Measurements from ENCODE around the gene UNC119.

GRCh38 chr17:28550858-28551257, 1.6 kb downstream of the UNC119 start:
- TF ChIP-seq, protein P1, sequence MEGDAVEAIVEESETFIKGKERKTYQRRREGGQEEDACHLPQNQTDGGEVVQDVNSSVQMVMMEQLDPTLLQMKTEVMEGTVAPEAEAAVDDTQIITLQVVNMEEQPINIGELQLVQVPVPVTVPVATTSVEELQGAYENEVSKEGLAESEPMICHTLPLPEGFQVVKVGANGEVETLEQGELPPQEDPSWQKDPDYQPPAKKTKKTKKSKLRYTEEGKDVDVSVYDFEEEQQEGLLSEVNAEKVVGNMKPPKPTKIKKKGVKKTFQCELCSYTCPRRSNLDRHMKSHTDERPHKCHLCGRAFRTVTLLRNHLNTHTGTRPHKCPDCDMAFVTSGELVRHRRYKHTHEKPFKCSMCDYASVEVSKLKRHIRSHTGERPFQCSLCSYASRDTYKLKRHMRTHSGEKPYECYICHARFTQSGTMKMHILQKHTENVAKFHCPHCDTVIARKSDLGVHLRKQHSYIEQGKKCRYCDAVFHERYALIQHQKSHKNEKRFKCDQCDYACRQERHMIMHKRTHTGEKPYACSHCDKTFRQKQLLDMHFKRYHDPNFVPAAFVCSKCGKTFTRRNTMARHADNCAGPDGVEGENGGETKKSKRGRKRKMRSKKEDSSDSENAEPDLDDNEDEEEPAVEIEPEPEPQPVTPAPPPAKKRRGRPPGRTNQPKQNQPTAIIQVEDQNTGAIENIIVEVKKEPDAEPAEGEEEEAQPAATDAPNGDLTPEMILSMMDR (IDR thresholded peaks at IDR 0.05) = no peak
- TF ChIP-seq TCF7L2 (IDR thresholded peaks at IDR 0.05; ENCODE audit: low read depth, low read length) (no peak), POLR2AphosphoS5 (IDR thresholded peaks at IDR 0.05; ENCODE audit: low read depth, low read length) (no peak), SIN3A (IDR thresholded peaks at IDR 0.05; ENCODE audit: borderline replicate concordance, insufficient read depth, low read depth, low read length) (no peak)
- TF ChIP-seq, protein P2, sequence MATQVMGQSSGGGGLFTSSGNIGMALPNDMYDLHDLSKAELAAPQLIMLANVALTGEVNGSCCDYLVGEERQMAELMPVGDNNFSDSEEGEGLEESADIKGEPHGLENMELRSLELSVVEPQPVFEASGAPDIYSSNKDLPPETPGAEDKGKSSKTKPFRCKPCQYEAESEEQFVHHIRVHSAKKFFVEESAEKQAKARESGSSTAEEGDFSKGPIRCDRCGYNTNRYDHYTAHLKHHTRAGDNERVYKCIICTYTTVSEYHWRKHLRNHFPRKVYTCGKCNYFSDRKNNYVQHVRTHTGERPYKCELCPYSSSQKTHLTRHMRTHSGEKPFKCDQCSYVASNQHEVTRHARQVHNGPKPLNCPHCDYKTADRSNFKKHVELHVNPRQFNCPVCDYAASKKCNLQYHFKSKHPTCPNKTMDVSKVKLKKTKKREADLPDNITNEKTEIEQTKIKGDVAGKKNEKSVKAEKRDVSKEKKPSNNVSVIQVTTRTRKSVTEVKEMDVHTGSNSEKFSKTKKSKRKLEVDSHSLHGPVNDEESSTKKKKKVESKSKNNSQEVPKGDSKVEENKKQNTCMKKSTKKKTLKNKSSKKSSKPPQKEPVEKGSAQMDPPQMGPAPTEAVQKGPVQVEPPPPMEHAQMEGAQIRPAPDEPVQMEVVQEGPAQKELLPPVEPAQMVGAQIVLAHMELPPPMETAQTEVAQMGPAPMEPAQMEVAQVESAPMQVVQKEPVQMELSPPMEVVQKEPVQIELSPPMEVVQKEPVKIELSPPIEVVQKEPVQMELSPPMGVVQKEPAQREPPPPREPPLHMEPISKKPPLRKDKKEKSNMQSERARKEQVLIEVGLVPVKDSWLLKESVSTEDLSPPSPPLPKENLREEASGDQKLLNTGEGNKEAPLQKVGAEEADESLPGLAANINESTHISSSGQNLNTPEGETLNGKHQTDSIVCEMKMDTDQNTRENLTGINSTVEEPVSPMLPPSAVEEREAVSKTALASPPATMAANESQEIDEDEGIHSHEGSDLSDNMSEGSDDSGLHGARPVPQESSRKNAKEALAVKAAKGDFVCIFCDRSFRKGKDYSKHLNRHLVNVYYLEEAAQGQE (IDR thresholded peaks at IDR 0.05; ENCODE audit: insufficient read depth in 1 of 2, low read depth in 2 of 2, low read length in 1 of 2) = no peak
